HG03103 (cell line): ENCODE measurements around the gene FAM110C.

Source experiments
- ATAC-seq: cut with Tn5 transposase; IDR thresholded peaks from one replicate; pipeline ENCODE4 v1.9.1; 2021; ENCODE audit warnings: low read depth; ENCODE audit not compliant: unreplicated experiment

FAM110C gene

DNA sequence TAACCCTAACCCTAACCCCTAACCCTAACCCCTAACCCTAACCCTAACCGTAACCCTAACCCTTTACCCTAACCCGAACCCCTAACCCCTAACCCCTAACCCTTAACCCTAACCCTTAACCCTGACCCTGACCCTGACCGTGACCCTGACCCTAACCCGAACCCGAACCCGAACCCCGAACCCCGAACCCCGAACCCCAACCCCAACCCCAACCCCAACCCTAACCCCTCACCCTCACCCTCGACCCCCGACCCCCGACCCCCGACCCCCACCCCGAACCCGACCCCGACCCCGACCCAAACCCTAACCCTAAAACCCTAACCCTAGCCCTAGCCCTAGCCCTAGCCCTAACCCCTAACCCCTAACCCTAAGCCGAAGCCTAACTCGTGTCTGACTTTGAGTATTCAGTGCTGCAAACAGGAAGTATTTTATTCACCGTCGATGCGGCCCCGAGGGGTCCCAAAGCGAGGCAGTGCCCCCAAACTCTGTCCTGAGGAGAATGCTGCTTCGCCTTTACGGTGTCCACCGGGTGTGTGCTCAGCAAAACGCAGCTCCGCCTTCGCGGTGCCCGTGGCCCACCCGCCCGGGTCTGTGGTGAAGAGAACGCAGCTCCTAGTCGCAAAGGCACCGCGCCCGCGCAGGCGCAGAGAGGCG lies 36.0 kb downstream of the FAM110C start:
- no peak for ATAC-seq
